GM08714 (cell line): Measurements from ENCODE around the gene HMX1.

Experiments
- H3K4me3 ChIP-seq: fragments of 200-500 bp; sonication (Bioruptor generic); 2 replicates; pipeline ENCODE4 v1.5.1; 2014; ENCODE audit warnings: mild to moderate bottlenecking, low read length, inconsistent platforms
- ZNF274 ChIP-seq: IDR thresholded peaks from 2 replicates; pipeline ENCODE4 v1.6.1; 2012; ENCODE audit warnings: mild to moderate bottlenecking, low read depth, low read length

The HMX1 gene

DNA sequence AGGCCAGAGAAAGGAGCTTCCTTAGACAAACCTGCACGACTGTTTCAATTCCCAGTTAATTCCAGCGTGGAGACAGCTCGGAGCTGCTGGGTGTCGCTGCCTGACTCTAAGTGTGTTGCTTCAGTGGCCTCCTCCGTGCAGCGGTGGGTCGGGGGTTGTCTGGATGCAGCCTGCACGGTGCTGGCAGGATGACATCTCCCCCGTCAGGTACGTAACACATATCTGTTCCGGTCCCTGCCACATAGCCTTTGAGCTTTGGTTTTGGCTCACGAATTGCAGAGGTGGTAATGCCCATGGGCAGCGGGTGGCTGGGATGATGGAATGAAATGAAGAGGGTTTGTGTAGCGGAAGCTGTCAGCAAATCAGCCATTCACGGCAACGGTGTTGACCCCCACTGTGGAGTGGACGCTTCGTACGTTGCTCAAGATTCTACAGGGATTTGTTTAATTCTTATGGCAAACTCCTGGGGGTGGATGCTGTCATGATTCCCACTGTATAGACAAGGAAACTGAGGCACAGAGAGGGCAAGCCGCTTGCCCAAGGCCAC lies 33.7 kb upstream of the HMX1 start:
- H3K4me3 ChIP-seq = no peak overlapping the region
- TF ChIP-seq ZNF274 = no peak

DNA sequence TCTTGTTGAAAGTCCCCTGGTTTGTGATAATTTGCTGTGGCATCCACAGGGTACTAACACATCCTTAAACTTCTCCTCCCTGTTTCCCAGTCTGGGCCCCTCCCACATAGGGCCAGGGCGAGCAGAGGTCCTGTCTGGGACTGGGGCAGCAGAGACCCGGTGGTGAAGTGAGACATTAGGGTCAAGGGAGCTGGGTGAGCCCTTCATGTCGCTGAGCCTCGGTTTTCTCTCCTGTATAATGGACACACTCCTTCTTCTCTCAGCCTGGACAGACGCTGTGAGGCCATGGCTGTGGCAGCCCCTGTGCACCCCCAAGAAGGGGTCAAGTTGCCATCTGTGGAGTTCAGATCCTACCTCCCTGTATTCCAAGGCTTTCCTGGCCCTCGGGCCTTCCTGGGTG lies 33.0 kb upstream of the HMX1 start:
- TF ChIP-seq ZNF274 = no peak
- H3K4me3 ChIP-seq = no peak overlapping the region

DNA sequence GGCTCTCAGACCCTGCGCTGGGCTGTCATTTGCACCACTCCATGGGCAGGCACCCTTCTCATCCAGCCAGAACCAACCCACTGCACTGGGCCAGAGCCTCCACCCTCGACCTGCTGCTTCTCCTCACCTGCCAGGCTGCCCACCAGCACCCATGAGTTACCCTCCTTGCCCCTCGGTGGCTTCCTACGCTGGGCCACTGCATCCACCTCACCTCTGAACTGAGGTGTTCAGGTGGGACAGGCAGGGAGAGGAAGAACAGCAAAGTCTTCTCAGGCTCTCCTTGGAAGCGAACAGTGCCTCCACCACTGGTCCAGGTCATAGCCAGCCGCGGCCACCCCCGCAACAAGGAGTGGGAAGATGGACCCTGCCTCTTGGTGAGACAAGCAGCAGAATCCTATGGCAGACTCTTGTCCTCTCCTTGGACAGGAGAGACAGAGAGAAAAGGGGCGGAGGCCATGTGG lies 32.4 kb upstream of the HMX1 start:
- no peak for TF ChIP-seq ZNF274
- H3K4me3 ChIP-seq = no peak overlapping the region

- TF ChIP-seq ZNF274 = no peak
- no peak overlapping the region for H3K4me3 ChIP-seq
Observed at GRCh38 chr4:8901335-8901734, 29.7 kb upstream of the HMX1 start.

DNA sequence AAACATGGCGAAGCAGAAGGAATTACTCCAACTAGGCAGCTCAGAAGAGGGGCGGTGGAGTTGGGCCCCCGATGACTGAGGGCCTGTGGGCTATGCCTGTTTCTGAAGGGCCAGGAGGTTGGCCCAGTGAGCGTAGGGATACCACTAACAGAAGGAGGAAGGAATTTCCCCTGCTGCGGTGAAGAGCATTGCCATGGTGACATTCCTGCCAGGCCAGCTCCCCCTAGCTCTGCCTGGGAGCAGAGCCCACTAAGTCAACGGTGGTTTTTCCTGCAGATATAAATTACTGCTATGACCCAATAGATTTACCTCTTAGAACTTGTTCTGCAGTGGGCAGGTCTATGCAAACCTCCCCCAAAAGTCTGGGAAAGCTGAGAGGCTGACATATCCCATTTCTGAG lies 28.9 kb upstream of the HMX1 start:
- TF ChIP-seq ZNF274 = no peak

DNA sequence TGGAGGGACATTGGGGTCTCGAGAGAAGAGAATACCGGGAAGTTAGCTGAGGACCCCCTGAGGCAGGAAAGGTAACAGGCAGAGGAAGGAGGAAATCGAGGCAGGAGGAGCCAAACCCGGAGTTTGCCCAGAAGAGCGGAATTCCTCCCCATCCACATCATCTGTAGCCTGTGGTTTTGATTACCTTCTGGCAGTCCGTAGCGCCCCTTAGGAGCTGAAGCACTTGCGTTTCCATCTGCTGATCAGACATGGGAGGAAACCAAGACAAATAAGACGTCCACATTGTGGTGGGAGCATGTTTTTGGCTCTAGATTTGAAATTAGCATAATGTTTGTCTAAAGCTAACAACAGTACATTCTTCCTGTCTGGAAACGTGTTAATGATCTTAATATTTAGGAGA lies 26.8 kb upstream of the HMX1 start:
- H3K4me3 ChIP-seq = no peak overlapping the region
- no peak for TF ChIP-seq ZNF274

More for the DNA sequence above, 28.9 kb upstream of the HMX1 start:
- no peak overlapping the region for H3K4me3 ChIP-seq

- no peak for TF ChIP-seq ZNF274
- H3K4me3 ChIP-seq = no peak overlapping the region
Observed at GRCh38 chr4:8897251-8898167, 25.9 kb upstream of the HMX1 start.

GRCh38 chr4:8896506-8896905 lies 24.9 kb upstream of the HMX1 start:
- no peak overlapping the region for H3K4me3 ChIP-seq
- TF ChIP-seq ZNF274 = no peak

DNA sequence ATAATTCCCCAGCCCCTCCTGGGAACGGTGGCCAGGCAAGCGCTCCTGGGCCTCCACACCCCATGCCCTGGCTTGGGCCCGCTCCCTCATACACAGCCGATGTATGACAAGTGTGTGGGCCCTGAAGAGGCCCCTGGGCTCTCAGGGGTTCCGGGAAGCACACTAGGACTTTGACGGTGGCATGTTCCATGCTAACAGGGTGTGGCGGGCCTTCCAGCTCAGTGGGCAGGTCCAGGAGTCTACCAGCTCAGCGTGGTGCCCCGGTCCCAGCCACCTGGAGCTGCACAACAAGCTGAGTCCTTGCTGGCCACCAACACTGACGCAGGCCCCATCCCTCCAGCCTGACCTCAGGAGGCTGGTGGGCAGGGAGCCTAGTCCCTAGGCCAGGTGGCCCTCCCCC lies 24.4 kb upstream of the HMX1 start:
- TF ChIP-seq ZNF274 = no peak
- H3K4me3 ChIP-seq = no peak overlapping the region

DNA sequence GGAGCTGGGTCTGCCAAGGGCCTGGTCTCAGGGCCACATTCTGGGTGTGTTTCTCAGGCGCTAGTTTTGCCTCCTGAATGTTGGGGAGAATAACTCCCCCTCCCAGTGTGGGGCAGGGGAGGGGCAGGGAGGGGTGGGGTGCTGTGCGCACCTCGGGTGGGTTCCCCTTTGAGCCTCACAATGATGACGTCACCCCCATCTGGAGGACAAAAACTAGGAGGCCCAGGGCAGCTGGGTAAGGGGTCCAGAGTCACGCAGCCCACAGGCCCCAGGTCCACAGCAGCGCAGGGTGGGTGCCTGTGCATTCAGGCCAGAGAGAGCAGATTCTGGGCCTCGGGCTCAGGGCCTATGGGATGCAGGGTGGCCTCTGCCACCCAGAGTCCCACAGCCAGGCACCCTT lies 23.7 kb upstream of the HMX1 start:
- H3K4me3 ChIP-seq = no peak overlapping the region
- no peak for TF ChIP-seq ZNF274

DNA sequence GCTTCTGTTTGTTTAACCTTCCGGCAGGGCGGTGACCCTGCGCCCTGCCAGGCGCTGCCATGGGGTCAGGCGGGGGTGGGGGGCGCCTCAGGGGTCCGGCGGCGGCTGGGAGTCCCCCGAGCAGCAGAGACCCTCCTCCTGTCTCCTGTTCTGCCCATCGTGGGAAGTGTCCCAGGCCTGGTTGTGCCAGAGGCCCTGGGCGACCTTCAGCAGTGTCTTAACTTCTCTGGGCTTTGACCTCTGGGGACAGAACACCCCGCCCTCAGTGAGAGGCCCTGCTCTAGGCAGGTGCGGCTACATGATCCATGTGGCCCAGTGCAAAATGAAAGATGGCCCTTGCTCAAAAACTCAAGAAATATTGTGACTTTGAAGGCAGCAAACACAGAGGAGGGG lies 22.8 kb upstream of the HMX1 start:
- no peak for TF ChIP-seq ZNF274
- H3K4me3 ChIP-seq = no peak overlapping the region

DNA sequence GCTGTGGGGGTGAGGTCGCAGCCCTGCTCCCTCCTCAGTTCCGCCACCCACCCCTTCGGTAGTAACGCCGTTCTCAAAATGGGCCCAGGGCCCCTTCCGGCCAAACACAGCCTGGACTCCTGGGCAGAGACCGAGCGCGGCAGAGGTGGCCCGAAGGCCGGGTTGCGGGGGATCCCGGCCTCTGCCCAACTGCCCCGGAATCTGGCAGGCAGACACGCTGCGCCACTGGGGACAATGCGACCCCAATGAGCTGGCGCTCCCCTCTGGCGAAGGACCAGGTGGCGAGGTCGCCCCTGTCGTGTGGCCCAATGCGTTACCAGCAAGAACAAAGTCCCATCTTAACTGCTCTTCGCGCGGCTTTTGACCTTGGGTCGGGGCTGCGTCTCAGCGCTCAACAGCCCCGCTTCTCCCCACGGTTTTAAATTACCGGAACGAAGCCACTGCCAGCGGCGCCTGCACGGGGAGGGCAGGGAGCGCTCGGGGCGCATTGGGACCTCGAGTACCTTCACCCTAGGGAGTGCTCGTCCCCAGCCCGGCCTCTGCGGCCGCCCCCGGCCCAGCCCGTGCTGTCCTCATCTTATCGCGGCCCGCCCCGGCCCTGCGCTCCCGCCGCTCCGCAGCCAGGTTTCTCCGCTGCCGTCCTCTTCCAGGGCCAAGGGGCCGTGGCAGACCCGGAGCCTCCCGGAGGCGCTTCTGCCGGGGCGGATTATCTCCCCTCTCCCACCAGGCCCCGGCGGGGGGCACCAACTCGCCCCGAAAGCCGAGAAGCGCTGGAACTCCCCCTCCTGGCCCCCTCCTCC lies 22.2 kb upstream of the HMX1 start:
- H3K4me3 ChIP-seq = no peak overlapping the region

DNA sequence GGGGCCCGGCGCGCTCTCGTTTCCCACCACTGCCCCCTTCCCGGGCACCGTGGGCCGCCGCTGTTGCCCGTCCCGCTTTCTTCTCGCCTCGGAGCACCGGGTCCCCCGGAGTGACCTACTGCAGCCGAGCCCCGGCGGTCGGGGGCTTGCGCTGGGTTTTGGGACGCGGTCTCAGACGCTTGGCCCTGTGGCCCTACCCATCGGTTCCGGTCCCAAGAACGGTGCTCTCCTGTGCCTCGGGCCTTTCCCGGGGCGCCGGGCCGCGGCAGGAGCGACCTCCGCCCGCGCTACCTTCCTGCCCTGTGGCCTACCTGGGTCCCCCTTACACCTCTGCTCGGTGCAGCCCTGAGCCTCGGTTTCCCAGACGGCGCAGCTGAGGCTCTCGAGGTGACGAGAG lies 21.6 kb upstream of the HMX1 start:
- no peak for TF ChIP-seq ZNF274
- no peak overlapping the region for H3K4me3 ChIP-seq

More for the DNA sequence above, 22.2 kb upstream of the HMX1 start:
- TF ChIP-seq ZNF274 = no peak

- no peak for TF ChIP-seq ZNF274
- no peak overlapping the region for H3K4me3 ChIP-seq
Observed at GRCh38 chr4:8892556-8893226, 21.1 kb upstream of the HMX1 start.
